SK-N-MC (cell line): ENCODE data around the gene ACD.

Experiments used
- DNase-seq: peaks from one replicate; pipeline ENCODE4 v3.0.0-alpha.2; 2011; ENCODE audit warnings: low read depth, low spot score
- H3K27ac ChIP-seq: fragments of 200-600 bp; sonication (generic); 2 replicates; pipeline ENCODE4 v1.5.1; 2016; ENCODE audit warnings: mixed run types
- H3K36me3 ChIP-seq: fragments of 200-600 bp; sonication (generic); 2 replicates; pipeline ENCODE4 v1.6.1; 2017; ENCODE audit warnings: antibody characterized with exemption, low read length, mixed read lengths; ENCODE audit not compliant: insufficient read depth
- H3K4me3 ChIP-seq: fragments of 200-600 bp; sonication (generic); 2 replicates; pipeline ENCODE4 v1.5.1; 2016
- H3K9ac ChIP-seq: fragments of 200-600 bp; sonication (generic); 2 replicates; pipeline ENCODE4 v1.8.0; 2017; ENCODE audit warnings: mixed run types, mixed read lengths; ENCODE audit not compliant: insufficient read length
- H3K9me3 ChIP-seq: fragments of 200-600 bp; sonication (generic); 2 replicates; pipeline ENCODE4 v1.6.1; 2017; ENCODE audit warnings: low read depth, mild to moderate bottlenecking, antibody characterized with exemption, low read length, moderate library complexity, mixed read lengths
- EZH2 ChIP-seq: fragments of 200-600 bp; sonication (generic); IDR thresholded peaks from one replicate; pipeline ENCODE4 v1.6.1; 2017; ENCODE audit warnings: antibody characterized with exemption
- FOXP2 ChIP-seq: optimal IDR thresholded peaks from 2 replicates; pipeline ENCODE3; 2011; ENCODE audit warnings: mild to moderate bottlenecking, moderate library complexity; ENCODE audit not compliant: insufficient read depth; ENCODE audit errors: extremely low read length, control extremely low read depth
- POLR2AphosphoS5 ChIP-seq: IDR thresholded peaks from 2 replicates; pipeline ENCODE4 v1.6.1; 2012; ENCODE audit warnings: mild to moderate bottlenecking, low read depth, low read length, borderline replicate concordance

The ACD gene

DNA sequence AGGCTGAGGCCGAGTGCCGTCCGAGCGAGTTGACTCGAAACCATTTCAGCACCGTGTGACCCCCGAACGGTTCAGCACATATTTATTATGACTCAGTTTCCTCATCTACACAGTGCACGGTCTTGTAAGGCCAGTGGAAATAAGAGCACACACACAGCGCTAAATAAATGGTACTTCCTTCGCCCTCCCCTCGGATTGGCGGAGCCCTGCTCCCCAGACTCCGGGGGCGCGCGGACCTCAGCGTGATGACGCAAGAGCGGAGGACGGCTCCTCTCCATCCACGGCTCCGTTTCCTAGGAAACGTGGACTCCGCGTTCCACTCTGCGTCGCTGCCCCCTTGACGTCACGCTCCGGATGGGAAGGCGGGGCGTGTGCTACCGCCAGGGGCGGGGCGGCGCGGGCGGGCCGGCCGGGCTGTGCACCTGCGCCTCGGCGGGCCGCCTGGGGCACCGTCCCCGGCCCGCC lies 536 bp upstream of the ACD start, which contains the start of gene PARD6A:
Gene PARD6A, plus strand, starts transcription at position 397 of the 465 bp plus-strand sequence. CDS start 79 bp downstream, outside the sequence.
- Histone ChIP-seq H3K9me3 (no peaks in the 10 kb centered on the region), H3K9ac (peak within 1 kb of the TSS; percentile 66), H3K27ac (no peak within 1 kb of the TSS), H3K4me3 (peak within 1 kb of the TSS; percentile 85), H3K36me3 (no peaks in the 10 kb centered on the region)
- no peak for DNase-seq
- peak; percentile 15 for TF ChIP-seq FOXP2
- TF ChIP-seq POLR2AphosphoS5, result no peak

DNA sequence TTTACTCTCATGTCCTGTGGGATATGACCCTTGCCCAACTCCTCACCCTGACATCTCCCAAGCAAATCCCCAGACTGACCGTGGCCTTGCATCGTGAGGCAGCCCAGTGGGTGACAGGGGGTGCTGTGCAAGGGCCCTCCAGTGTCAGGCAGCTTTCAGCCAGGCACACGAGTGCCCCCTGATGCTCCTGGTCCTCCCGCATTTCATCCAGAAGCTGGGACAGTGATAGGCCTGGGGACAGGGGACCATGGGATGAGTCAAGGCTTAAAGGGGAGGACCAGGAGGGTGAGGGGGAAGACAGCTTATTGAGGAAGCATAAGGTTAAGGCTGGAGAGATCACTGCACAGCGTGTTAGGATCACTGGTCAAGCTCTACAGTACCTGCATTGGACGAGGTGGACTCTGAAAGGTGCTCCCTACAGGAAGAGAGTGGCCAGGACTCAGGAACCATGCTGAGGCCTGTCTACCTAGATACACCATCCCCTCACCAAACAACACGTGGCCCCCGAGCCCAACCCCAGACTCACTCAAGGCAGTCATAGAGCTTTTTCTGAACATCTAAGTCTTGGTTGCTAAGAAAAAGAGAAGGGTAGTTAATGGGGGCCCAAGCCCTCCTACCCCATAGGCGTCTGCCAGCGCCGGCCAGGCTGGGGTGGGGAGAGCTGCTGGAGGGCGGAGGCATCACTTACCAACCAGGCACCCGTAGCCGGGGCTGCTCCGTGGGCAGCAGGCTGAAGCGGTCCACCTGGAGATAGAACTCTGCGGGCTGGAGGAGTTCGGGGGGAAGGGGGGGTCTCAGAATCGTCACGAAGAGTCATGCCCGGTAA lies 998 bp downstream of the ACD start:
- peak overlapping the region; percentile 85 for H3K4me3 ChIP-seq
- DNase-seq, result no peak
- no peak overlapping the region for H3K27ac ChIP-seq
- no peaks in the 10 kb centered on the region for H3K9me3 ChIP-seq
- TF ChIP-seq FOXP2 (no peak), EZH2 (no peak), POLR2AphosphoS5 (no peak)
- no peaks in the 10 kb centered on the region for H3K36me3 ChIP-seq
- H3K9ac ChIP-seq, result no peak overlapping the region

GRCh38 chr16:67657751-67658518 lies 2.1 kb downstream of the ACD start:
- DNase-seq, result no peak
- Histone ChIP-seq H3K36me3 (no peaks in the 10 kb centered on the region), H3K27ac (no peak overlapping the region), H3K4me3 (no peak overlapping the region), H3K9me3 (no peaks in the 10 kb centered on the region), H3K9ac (no peak overlapping the region)
- TF ChIP-seq POLR2AphosphoS5, result no peak
- no peak for TF ChIP-seq FOXP2
- no peak for TF ChIP-seq EZH2

DNA sequence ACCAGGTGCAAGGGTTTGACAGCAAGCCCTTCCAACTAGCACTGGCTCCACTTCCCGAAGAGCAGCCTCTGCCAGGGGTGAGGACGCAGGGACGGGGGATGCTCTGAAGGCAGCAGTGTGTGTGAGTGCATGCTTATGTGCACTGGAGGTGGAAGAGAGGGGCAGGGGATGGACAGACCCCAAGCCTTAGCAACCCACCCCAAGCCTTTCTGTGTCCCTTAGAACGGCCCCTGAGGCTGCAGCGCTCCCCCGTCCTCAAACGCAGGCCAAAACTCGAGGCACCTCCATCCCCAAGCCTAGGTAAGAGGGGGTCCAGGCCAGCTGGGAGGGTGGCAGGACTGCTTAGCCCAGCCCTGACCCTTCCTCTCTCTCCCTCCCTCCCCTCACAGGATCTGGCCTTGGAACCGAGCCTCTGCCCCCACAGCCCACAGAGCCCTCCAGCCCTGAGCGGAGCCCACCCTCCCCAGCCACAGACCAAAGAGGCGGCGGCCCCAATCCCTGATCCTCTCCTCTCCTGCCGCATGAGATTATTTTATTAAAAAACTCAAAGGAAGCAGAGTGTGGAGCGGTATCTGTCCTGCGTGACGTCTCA lies 2.9 kb downstream of the ACD start:
- Histone ChIP-seq H3K36me3 (no peaks in the 10 kb centered on the region), H3K27ac (no peak overlapping the region), H3K9me3 (no peaks in the 10 kb centered on the region), H3K9ac (no peak overlapping the region), H3K4me3 (no peak overlapping the region)
- TF ChIP-seq FOXP2 (no peak), EZH2 (no peak), POLR2AphosphoS5 (no peak)
- DNase-seq, result no peak

GRCh38 chr16:67656344-67657016 lies 3.6 kb downstream of the ACD start:
- H3K27ac ChIP-seq, result no peak overlapping the region
- H3K9ac ChIP-seq, result no peak overlapping the region
- H3K9me3 ChIP-seq, result no peaks in the 10 kb centered on the region
- no peak for DNase-seq
- TF ChIP-seq EZH2, result no peak
- TF ChIP-seq FOXP2, result no peak
- TF ChIP-seq POLR2AphosphoS5, result no peak
- H3K4me3 ChIP-seq, result no peak overlapping the region
- no peaks in the 10 kb centered on the region for H3K36me3 ChIP-seq

GRCh38 chr16:67655363-67655762 lies 4.7 kb downstream of the ACD start:
- Histone ChIP-seq H3K9ac (no peak overlapping the region), H3K36me3 (no peaks in the 10 kb centered on the region), H3K4me3 (no peak overlapping the region), H3K9me3 (no peaks in the 10 kb centered on the region), H3K27ac (no peak overlapping the region)
- no peak for DNase-seq
- TF ChIP-seq FOXP2 (no peak), EZH2 (no peak), POLR2AphosphoS5 (no peak)

DNA sequence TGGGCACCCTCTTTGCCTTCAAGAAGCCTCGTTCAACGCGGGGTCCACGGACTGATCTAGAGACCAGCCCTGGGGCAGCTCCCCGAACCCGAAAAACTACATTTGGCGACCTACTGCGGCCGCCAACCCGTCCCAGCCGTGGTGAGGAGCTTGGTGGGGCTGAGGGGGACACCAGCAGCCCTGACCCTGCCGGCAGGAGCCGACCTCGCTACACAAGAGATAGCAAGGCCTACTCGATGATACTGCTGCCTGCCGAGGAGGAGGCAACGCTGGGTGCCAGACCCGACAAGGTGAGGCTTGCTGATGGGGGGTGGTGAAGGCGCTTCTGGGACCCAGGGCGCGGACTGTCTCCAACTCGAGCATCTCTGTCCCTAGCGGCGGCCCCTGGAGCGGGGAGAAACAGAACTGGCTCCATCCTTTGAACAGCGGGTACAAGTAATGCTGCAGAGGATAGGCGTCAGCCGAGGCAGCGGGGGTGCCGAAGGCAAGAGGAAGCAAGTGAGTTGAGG lies 5.6 kb downstream of the ACD start:
- no peak for TF ChIP-seq EZH2
- no peak overlapping the region for H3K4me3 ChIP-seq
- no peaks in the 10 kb centered on the region for H3K9me3 ChIP-seq
- no peak overlapping the region for H3K9ac ChIP-seq
- no peak overlapping the region for H3K27ac ChIP-seq
- no peaks in the 10 kb centered on the region for H3K36me3 ChIP-seq
- DNase-seq, result no peak

GRCh38 chr16:67653789-67654402 lies 6.2 kb downstream of the ACD start:
- no peak overlapping the region for H3K4me3 ChIP-seq
- no peaks in the 10 kb centered on the region for H3K36me3 ChIP-seq
- no peak for DNase-seq
- H3K9me3 ChIP-seq, result no peaks in the 10 kb centered on the region
- H3K27ac ChIP-seq, result no peak overlapping the region
- no peak overlapping the region for H3K9ac ChIP-seq
- TF ChIP-seq FOXP2 (no peak), EZH2 (no peak), POLR2AphosphoS5 (no peak)
